Astrocyte (in vitro differentiated cells and primary cell): Measurements from ENCODE around the gene GLB1L2.

Experiments used
- CTCF ChIP-seq: IDR thresholded peaks from 2 replicates; pipeline ENCODE4 v1.5.1; 2011; ENCODE audit warnings: low read depth, mild to moderate bottlenecking, inconsistent platforms, low read length, moderate library complexity; ENCODE audit not compliant: insufficient read depth
- EZH2 ChIP-seq: IDR thresholded peaks from 2 replicates; pipeline ENCODE4 v1.6.1; 2012; ENCODE audit warnings: mild to moderate bottlenecking, low read length, inconsistent platforms; ENCODE audit not compliant: insufficient read depth

- TF ChIP-seq CTCF (no peak), EZH2 (no peak)
Observed at GRCh38 chr11:134322553-134322952, 9.2 kb upstream of the GLB1L2 start.
